HepG2 (cell line): ENCODE results near the gene TTLL11. TPM values are rescaled to one million over a fixed set of nuclear protein-coding genes. Genes with fewer than 3 reads are reported as not detected.

ENCODE experiments used
- ATAC-seq: fragments of 200-7000 bp; cut with Tn5 transposase; 3 replicates; pipeline ENCODE4 v1.9.1; 2020; ENCODE audit warnings: mild to moderate bottlenecking, moderate library complexity
- BruUV-seq: library from RNA; stranded (reverse); fragments of 400-500 nt; replicated peaks from 2 replicates; lab custom pipeline; 2021; lab: Mats Ljungman, UMichigan
- CTCF ChIA-PET: fragments of 300-600 bp; formaldehyde crosslinking; extraction: SDS; loops from one replicate; lab custom pipeline; 2021; ENCODE audit warnings: low total read pairs, inconsistent platforms, low intra/inter-chr PET ratio; lab: Yijun Ruan, JAX
- POLR2A ChIA-PET: fragments of 350-600 bp; sonication (Branson Sonifier 250); formaldehyde crosslinking; loops from one replicate; lab custom pipeline; 2020; ENCODE audit warnings: antibody characterized with exemption, inconsistent platforms; lab: Yijun Ruan, JAX
- DNase-seq: peaks from one replicate; pipeline ENCODE4 v3.0.0-alpha.2; 2015; ENCODE audit warnings: low spot score
- FAIRE-seq: peaks from 3 replicates; lab custom pipeline; 2011; peaks lifted over from hg19 to GRCh38; lab: Jason Lieb, UNC
- H2AFZ ChIP-seq: one replicate; pipeline ENCODE4 v1.6.1; 2011; ENCODE audit warnings: low read length, inconsistent platforms
- H3K27ac ChIP-seq: fragments of 300-600 bp; 3 replicates; pipeline ENCODE4 v1.8.0; 2011; ENCODE audit warnings: mixed run types, mild to moderate bottlenecking, mixed read lengths, low read length, inconsistent platforms; ENCODE audit not compliant: insufficient read depth; ENCODE audit errors: extremely low read length
- H3K27me3 ChIP-seq, 2 experiments: fragments of 200-600 bp in 1 of 2; 2 replicates in 1 of 2; 3 replicates in 1 of 2; pipeline versions ENCODE4 v1.6.0 to v1.8.0; 2011; ENCODE audit warnings: low read length in 2 of 2, mild to moderate bottlenecking in 2 of 2, moderate library complexity in 2 of 2, inconsistent platforms in 1 of 2; ENCODE audit not compliant: insufficient read depth in 2 of 2, control insufficient read depth in 1 of 2
- H3K36me3 ChIP-seq, 2 experiments: fragments of 200-600 bp in 1 of 2; replicated peaks in 1 of 2; 2 replicates in 1 of 2; 3 replicates in 1 of 2; pipeline versions ENCODE4 v1.5.1 to v1.8.0; 2011; ENCODE audit warnings: low read length in 2 of 2, inconsistent platforms in 1 of 2; ENCODE audit not compliant: insufficient read depth in 2 of 2, control insufficient read depth in 1 of 2
- H3K4me1 ChIP-seq: 2 replicates; pipeline ENCODE4 v1.5.1; 2012; ENCODE audit warnings: low read length, inconsistent platforms; ENCODE audit not compliant: insufficient read depth
- H3K4me2 ChIP-seq: 2 replicates; pipeline ENCODE4 v1.6.0; 2011; ENCODE audit warnings: low read depth, low read length, inconsistent platforms
- H3K4me3 ChIP-seq, 3 experiments: fragments of 200-600 bp in 1 of 3; sonication (generic), shearing (Covaris generic) in 1 of 3; replicated peaks in 1 of 3; 2 replicates each; pipeline ENCODE4 v1.5.1; 2011 to 2016; ENCODE audit warnings: low read length in 3 of 3, inconsistent platforms in 2 of 3, low read depth in 2 of 3, mild to moderate bottlenecking in 2 of 3, control low read depth in 1 of 3, mixed read lengths in 1 of 3; ENCODE audit not compliant: insufficient read depth in 1 of 3
- H3K79me2 ChIP-seq: one replicate; pipeline ENCODE4 v1.6.1; 2011; ENCODE audit warnings: low read length, inconsistent platforms; ENCODE audit not compliant: insufficient read depth
- H3K9ac ChIP-seq: 2 replicates; pipeline ENCODE4 v1.6.0; 2011; ENCODE audit warnings: mild to moderate bottlenecking, low read depth, low read length, inconsistent platforms; ENCODE audit not compliant: insufficient read depth
- H3K9me3 ChIP-seq: 2 replicates; pipeline ENCODE4 v1.5.1; 2012; ENCODE audit warnings: mild to moderate bottlenecking, low read length
- H4K20me1 ChIP-seq: 2 replicates; pipeline ENCODE4 v1.6.0; 2011; ENCODE audit warnings: inconsistent platforms, mild to moderate bottlenecking, low read length, moderate library complexity; ENCODE audit not compliant: insufficient read depth
- ARNT2 ChIP-seq: sonication (generic); formaldehyde crosslinking; IDR thresholded peaks from 2 replicates; pipeline ENCODE4 v1.8.0; 2022; ENCODE audit warnings: mild to moderate bottlenecking, low read depth, missing genetic modification reagents, moderate library complexity
- EEA1 ChIP-seq: sonication (generic); formaldehyde crosslinking; IDR thresholded peaks from 2 replicates; pipeline ENCODE4 v1.5.1; 2020; ENCODE audit warnings: mild to moderate bottlenecking, missing genetic modification reagents, borderline replicate concordance
- ISX ChIP-seq: sonication (generic); formaldehyde crosslinking; conservative IDR thresholded peaks from 2 replicates; pipeline ENCODE4 v1.5.0; 2020; ENCODE audit warnings: missing genetic modification reagents
- KLF15 ChIP-seq: sonication (generic); formaldehyde crosslinking; IDR thresholded peaks from 2 replicates; pipeline ENCODE4 v1.8.1; 2023; ENCODE audit warnings: borderline replicate concordance, mild to moderate bottlenecking, inconsistent platforms, missing genetic modification reagents, mixed read lengths
- NFRKB ChIP-seq: fragments of 450-650 bp; IDR thresholded peaks from 2 replicates; pipeline ENCODE4 v1.6.1; 2017
- POGK ChIP-seq: sonication (generic); formaldehyde crosslinking; conservative IDR thresholded peaks from 2 replicates; pipeline ENCODE4 v1.8.0; 2022; ENCODE audit warnings: mild to moderate bottlenecking, moderate library complexity, missing genetic modification reagents
- THAP9 ChIP-seq: sonication (generic); formaldehyde crosslinking; IDR thresholded peaks from 2 replicates; pipeline ENCODE4; 2020; ENCODE audit warnings: missing genetic modification reagents, mild to moderate bottlenecking, borderline replicate concordance
- YEATS2 ChIP-seq: sonication (generic); formaldehyde crosslinking; IDR thresholded peaks from 2 replicates; pipeline ENCODE4 v1.4.0; 2020; ENCODE audit warnings: missing genetic modification reagents, borderline replicate concordance
- ZFP41 ChIP-seq: sonication (generic); formaldehyde crosslinking; IDR thresholded peaks from 2 replicates; pipeline ENCODE4 v1.4.0; 2020; ENCODE audit warnings: mild to moderate bottlenecking, missing genetic modification reagents, borderline replicate concordance
- ZNF136 ChIP-seq: sonication (generic); formaldehyde crosslinking; IDR thresholded peaks from 2 replicates; pipeline ENCODE4 v1.8.1; 2022; ENCODE audit warnings: low read depth, mild to moderate bottlenecking, moderate library complexity, missing genetic modification reagents
- ZNF451 ChIP-seq: sonication (generic); formaldehyde crosslinking; IDR thresholded peaks from 2 replicates; pipeline ENCODE4 v1.5.0; 2020; ENCODE audit warnings: mild to moderate bottlenecking, missing genetic modification reagents
- ZNF552 ChIP-seq: sonication (generic); formaldehyde crosslinking; IDR thresholded peaks from 2 replicates; pipeline ENCODE4 v1.9.0; 2022; ENCODE audit warnings: missing genetic modification reagents, mild to moderate bottlenecking, borderline replicate concordance
- ZNF75D ChIP-seq: sonication (generic); formaldehyde crosslinking; IDR thresholded peaks from 2 replicates; pipeline ENCODE4 v1.8.1; 2023; ENCODE audit warnings: missing genetic modification reagents, mild to moderate bottlenecking, borderline replicate concordance
- ZNF790 ChIP-seq: sonication (generic); formaldehyde crosslinking; IDR thresholded peaks from 2 replicates; pipeline ENCODE4 v1.8.0; 2022; ENCODE audit warnings: missing genetic modification reagents, mild to moderate bottlenecking, borderline replicate concordance
- ZNF891 ChIP-seq: sonication (generic); formaldehyde crosslinking; IDR thresholded peaks from 2 replicates; pipeline ENCODE4 v1.5.0; 2020; ENCODE audit warnings: mild to moderate bottlenecking, missing genetic modification reagents
- ZXDC ChIP-seq: sonication (generic); formaldehyde crosslinking; IDR thresholded peaks from 2 replicates; pipeline ENCODE4 v1.5.0; 2020; ENCODE audit warnings: mild to moderate bottlenecking, missing genetic modification reagents
- WGBS: methylation state at CpG from one replicate; pipeline ENCODE4 v1.1.6; 2017; ENCODE audit warnings: low lambda C conversion rate; 5-methylcytosine and 5-hydroxymethylcytosine counted together
- in situ Hi-C: cut with HindIII; loops from 2 replicates; pipeline ENCODE4 v1.10.0; 2017; ENCODE audit warnings: low pct_unique_long_range_greater_than_20kb; ENCODE audit not compliant: extremely low pct_ligation_motif_present
- intact Hi-C: fragments of 100-400 bp; cut with micrococcal nuclease; formaldehyde crosslinking; loops from one replicate; pipeline ENCODE4 v1.10.0; 2022; ENCODE audit not compliant: unreplicated experiment
- polyA plus RNA-seq, 8 experiments: library from polyadenylated mRNA; depleted of rRNA in 3 of 8; stranded (reverse) in 7 of 8; unstranded in 1 of 8; fragments of >200 nt; fragmentation: Illumina TruSeq in 4 of 8; extraction: Trizol in 4 of 8; gene quantifications; 2 replicates each; pipeline versions ENCODE4 v1.2.1 to v1.2.3, GENCODE V29; 2011 to 2016; ENCODE audit warnings: low read depth in 4 of 8, missing spikeins in 1 of 8, mixed read lengths in 1 of 8; ENCODE audit not compliant: insufficient read depth in 1 of 8
- total RNA-seq, 5 experiments: library from RNA; depleted of rRNA; stranded (reverse); fragments of >200 nt; fragmentation: Illumina TruSeq; extraction: Trizol; gene quantifications; 2 replicates each; pipeline ENCODE4 v1.2.3, GENCODE V29; 2016; ENCODE audit warnings: low read depth in 1 of 5

TTLL11 gene
- total and polyA plus RNA-seq, 2 of the 13 experiments (the other 11 are each of a cell fraction or from before 2014, with no cell fraction given), result 4.5 to 5.2 TPM

- FAIRE-seq (no peak), ATAC-seq (no peak), DNase-seq (no peak)
- Histone ChIP-seq H3K4me2 (no peak overlapping the region), H3K36me3 (no peaks in the 10 kb centered on the region), H3K4me1 (peaks cover 28% of the 10 kb centered on the region), H3K9ac (no peak overlapping the region), H3K4me3 (no peak overlapping the region), H2AFZ (no peak overlapping the region), H3K9me3 (no peaks in the 10 kb centered on the region), H3K79me2 (no peaks in the 10 kb centered on the region), H4K20me1 (no peaks in the 10 kb centered on the region), H3K27me3 (peaks cover 0 to 5% of the 10 kb centered on the region in 2 experiments; a peak in 1 of 5 replicates), H3K27ac (no peak overlapping the region)
- in situ Hi-C loops (loop anchor here (5.0 to 10.0 kb wide), 2 partner anchors 225 to 332 kb away; no protein-coding TSS in a partner anchor), intact Hi-C loops (no loop called here)
- ChIA-PET POLR2A (interaction anchor here (1.1 kb wide), 1 partner anchor 23 kb away, joined by 4 read pairs; no protein-coding TSS in a partner anchor), CTCF (interaction anchor here (1.2 to 6.0 kb wide), 5 partner anchors 18 to 226 kb away, joined by 5 to 95 read pairs (median 8); no protein-coding TSS in a partner anchor)
- WGBS, result 52% methylated on average over 5 of the region's 6 CpGs
- BruUV-seq, result no TSS peak
- TF ChIP-seq EEA1 (CRISPR knock-in tag), result no peak
- TF ChIP-seq ZNF891 (CRISPR knock-in tag), result no peak
- no peak for TF ChIP-seq YEATS2 (CRISPR knock-in tag)
- TF ChIP-seq ZNF451, result no peak
- TF ChIP-seq THAP9, result no peak
- TF ChIP-seq ARNT2 (CRISPR knock-in tag), result no peak
- TF ChIP-seq ZXDC (CRISPR knock-in tag), result no peak
- TF ChIP-seq ISX (CRISPR knock-in tag), result no peak
- TF ChIP-seq ZNF136 (CRISPR knock-in tag), result no peak
- TF ChIP-seq NFRKB, result no peak
- TF ChIP-seq KLF15 (CRISPR knock-in tag), result no peak
- no peak for TF ChIP-seq ZNF552 (CRISPR knock-in tag)
- TF ChIP-seq ZFP41, result no peak
- TF ChIP-seq ZNF75D (CRISPR knock-in tag), result no peak
- TF ChIP-seq POGK (CRISPR knock-in tag), result no peak
- no peak for TF ChIP-seq ZNF790 (CRISPR knock-in tag)
Measured at GRCh38 chr9:122122468-122122867, 29.4 kb upstream of the TTLL11 start.
